SK-N-SH treated with all-trans-retinoic acid at 6 μM for 48 hours (cell line): ENCODE data around the gene SRP72.

Experiments used
- ATAC-seq: fragments of 200-7000 bp; cut with Tn5 transposase; 3 replicates; pipeline ENCODE4 v1.9.1; 2020; ENCODE audit warnings: mild to moderate bottlenecking, moderate library complexity
- BACH2 ChIP-seq: fragments of 250-450 bp; sonication (Bioruptor Pico); IDR thresholded peaks from 2 replicates; pipeline ENCODE4 v1.9.0; 2021; ENCODE audit warnings: mild to moderate bottlenecking, borderline replicate concordance
- CREB5 ChIP-seq: fragments of 250-450 bp; sonication (Bioruptor Pico); IDR thresholded peaks from 2 replicates; pipeline ENCODE4 v1.5.1; 2020; ENCODE audit warnings: low read depth, mild to moderate bottlenecking, moderate library complexity
- CSDC2 ChIP-seq: fragments of 250-450 bp; sonication (Bioruptor Pico); IDR thresholded peaks from 2 replicates; pipeline ENCODE4 v1.5.0; 2020; ENCODE audit warnings: mild to moderate bottlenecking, moderate library complexity
- CSRNP3 ChIP-seq: fragments of 250-450 bp; sonication (Bioruptor Pico); IDR thresholded peaks from 2 replicates; pipeline ENCODE4 v1.5.1; 2021; ENCODE audit warnings: mild to moderate bottlenecking, moderate library complexity
- ESRRG ChIP-seq: fragments of 250-450 bp; sonication (Bioruptor Pico); IDR thresholded peaks from 2 replicates; pipeline ENCODE4 v1.6.1; 2021; ENCODE audit warnings: mild to moderate bottlenecking
- GLIS3 ChIP-seq: fragments of 250-450 bp; sonication (Bioruptor Pico); IDR thresholded peaks from 2 replicates; pipeline ENCODE4 v1.5.0; 2020; ENCODE audit warnings: mild to moderate bottlenecking, moderate library complexity
- ISL1 ChIP-seq: fragments of 250-450 bp; sonication (Bioruptor Pico); IDR thresholded peaks from 2 replicates; pipeline ENCODE4 v2.1.2; 2022; ENCODE audit warnings: mild to moderate bottlenecking, moderate library complexity
- OSR1 ChIP-seq: fragments of 250-450 bp; sonication (Bioruptor Pico); IDR thresholded peaks from 2 replicates; pipeline ENCODE4 v1.8.0; 2022; ENCODE audit warnings: moderate library complexity, mild to moderate bottlenecking, inconsistent platforms
- PATZ1 ChIP-seq: fragments of 250-450 bp; sonication (Bioruptor Pico); IDR thresholded peaks from 2 replicates; pipeline ENCODE4 v1.8.0; 2020; ENCODE audit warnings: mild to moderate bottlenecking, moderate library complexity, borderline replicate concordance
- POU6F1 ChIP-seq: fragments of 250-450 bp; sonication (Bioruptor Pico); IDR thresholded peaks from 2 replicates; pipeline ENCODE4 v1.8.0; 2021; ENCODE audit warnings: low read depth, mild to moderate bottlenecking, moderate library complexity, borderline replicate concordance
- PPARA ChIP-seq: fragments of 250-450 bp; sonication (Bioruptor Pico); IDR thresholded peaks from 2 replicates; pipeline ENCODE4 v1.5.0; 2020; ENCODE audit warnings: mild to moderate bottlenecking, borderline replicate concordance
- RARB ChIP-seq: fragments of 250-450 bp; sonication (Bioruptor Pico); IDR thresholded peaks from 2 replicates; pipeline ENCODE4 v1.8.0; 2021; ENCODE audit warnings: mild to moderate bottlenecking, moderate library complexity
- SNAI2 ChIP-seq: fragments of 250-450 bp; sonication (Bioruptor Pico); IDR thresholded peaks from 2 replicates; pipeline ENCODE4 v1.5.0; 2020; ENCODE audit warnings: mild to moderate bottlenecking, moderate library complexity
- TCF4 ChIP-seq: fragments of 250-450 bp; sonication (Bioruptor Pico); IDR thresholded peaks from 2 replicates; pipeline ENCODE4 v1.8.0; 2021; ENCODE audit warnings: mild to moderate bottlenecking, moderate library complexity, borderline replicate concordance
- ZFP3 ChIP-seq: fragments of 250-450 bp; sonication (Bioruptor Pico); IDR thresholded peaks from 2 replicates; pipeline ENCODE4 v1.5.0; 2020; ENCODE audit warnings: mild to moderate bottlenecking, moderate library complexity
- ZFP30 ChIP-seq: fragments of 450-650 bp; formaldehyde crosslinking; IDR thresholded peaks from 2 replicates; pipeline ENCODE4 v1.5.0; 2022; ENCODE audit warnings: mild to moderate bottlenecking, moderate library complexity
- ZNF565 ChIP-seq: fragments of 450-650 bp; formaldehyde crosslinking; conservative IDR thresholded peaks from 2 replicates; pipeline ENCODE4 v1.5.0; 2020; ENCODE audit warnings: low read depth, mild to moderate bottlenecking, moderate library complexity
- ZNF70 ChIP-seq: fragments of 450-650 bp; formaldehyde crosslinking; IDR thresholded peaks from 2 replicates; pipeline ENCODE4 v1.5.0; 2020; ENCODE audit warnings: mild to moderate bottlenecking, moderate library complexity
- ZNF8 ChIP-seq: fragments of 450-650 bp; formaldehyde crosslinking; IDR thresholded peaks from 2 replicates; pipeline ENCODE4 v1.5.0; 2020; ENCODE audit warnings: mild to moderate bottlenecking, moderate library complexity

Gene SRP72

GRCh38 chr4:56469489-56470210 lies 2.2 kb downstream of the SRP72 start (continued):
- TF ChIP-seq POU6F1 (CRISPR knock-in tag) (no peak), CREB5 (CRISPR knock-in tag) (no peak), ZFP30 (no peak)

- no peak for ATAC-seq
- TF ChIP-seq OSR1 (CRISPR knock-in tag) (no peak), ZFP30 (no peak), ZNF565 (no peak)
These were observed 8.5 kb downstream of the SRP72 start for GRCh38 chr4:56475917-56476316.

GRCh38 chr4:56477192-56477702 lies 9.8 kb downstream of the SRP72 start:
- no peak for ATAC-seq
- TF ChIP-seq PATZ1 (CRISPR knock-in tag) = no peak
- no peak for TF ChIP-seq TCF4
- no peak for TF ChIP-seq POU6F1 (CRISPR knock-in tag)
- TF ChIP-seq PPARA (CRISPR knock-in tag) = no peak
- no peak for TF ChIP-seq CSRNP3 (CRISPR knock-in tag)
- no peak for TF ChIP-seq SNAI2 (CRISPR knock-in tag)
- no peak for TF ChIP-seq ZNF565
- no peak for TF ChIP-seq ZNF70

GRCh38 chr4:56480691-56481090 lies 13.3 kb downstream of the SRP72 start:
- no peak for TF ChIP-seq PPARA (CRISPR knock-in tag)
- no peak for TF ChIP-seq PATZ1 (CRISPR knock-in tag)
- no peak for TF ChIP-seq GLIS3
- no peak for TF ChIP-seq CSDC2 (CRISPR knock-in tag)
- TF ChIP-seq ZNF8 = no peak
- TF ChIP-seq RARB (CRISPR knock-in tag) = no peak
- TF ChIP-seq CREB5 (CRISPR knock-in tag) = no peak
- no peak for TF ChIP-seq TCF4
- no peak for TF ChIP-seq ZNF70
- no peak for TF ChIP-seq OSR1 (CRISPR knock-in tag)
- TF ChIP-seq SNAI2 (CRISPR knock-in tag) = no peak
- TF ChIP-seq BACH2 (CRISPR knock-in tag) = no peak
- TF ChIP-seq ZFP3 = no peak
- TF ChIP-seq ISL1 (CRISPR knock-in tag) = no peak
- no peak for TF ChIP-seq ZNF565
- no peak for TF ChIP-seq CSRNP3 (CRISPR knock-in tag)
- TF ChIP-seq ESRRG = no peak
- no peak for ATAC-seq
